ENCODE results near the gene CGA.

DNA sequence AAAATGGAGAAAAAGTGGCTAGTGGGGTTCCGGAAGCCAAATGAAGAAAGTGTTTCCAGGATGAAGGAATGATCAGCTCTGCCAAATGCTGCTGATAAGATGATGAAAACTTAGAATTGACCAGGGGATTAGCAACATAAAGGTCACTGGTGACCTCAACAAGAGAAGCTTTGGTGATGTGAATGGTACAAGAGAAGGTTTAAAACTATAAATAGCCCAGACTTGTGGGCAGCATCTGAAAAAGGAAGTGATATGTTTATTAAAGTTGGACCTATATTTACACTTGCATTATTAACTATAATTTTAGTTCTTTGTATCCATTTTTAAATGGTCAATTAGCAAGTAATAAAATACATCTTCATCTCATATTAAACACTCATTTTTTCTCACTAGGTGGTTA is 45.1 kb downstream of the CGA start:
- TF ChIP-seq RAD21 (IDR thresholded peaks at IDR 0.05; ENCODE audit: low read length) (no peak), JUND (IDR thresholded peaks at IDR 0.05) (no peak)
- TF ChIP-seq, protein P1, sequence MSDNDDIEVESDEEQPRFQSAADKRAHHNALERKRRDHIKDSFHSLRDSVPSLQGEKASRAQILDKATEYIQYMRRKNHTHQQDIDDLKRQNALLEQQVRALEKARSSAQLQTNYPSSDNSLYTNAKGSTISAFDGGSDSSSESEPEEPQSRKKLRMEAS (IDR thresholded peaks at IDR 0.05; ENCODE audit: low read depth), result no peak

Measured in SK-N-SH (cell line).